CD4-positive, alpha-beta T cell treated with Interleukin-6 for 4 hours (primary cell): Measurements from ENCODE around the gene SCPEP1.

Source experiments
- DNase-seq: peaks from one replicate; pipeline ENCODE4 v3.0.0-alpha.2; 2020; ENCODE audit warnings: mixed read lengths

The SCPEP1 gene

GRCh38 chr17:57044976-57045867, 67.3 kb downstream of the SCPEP1 start:
- DNase-seq = no peak

GRCh38 chr17:57045868-57046704, 68.2 kb downstream of the SCPEP1 start:
- DNase-seq = peak; percentile 9

- DNase-seq = no peak
These were observed 68.8 kb downstream of the SCPEP1 start for GRCh38 chr17:57046749-57047148.

GRCh38 chr17:57048096-57048495, 70.2 kb downstream of the SCPEP1 start:
- DNase-seq = no peak

- DNase-seq = no peak
These were observed 72.4 kb downstream of the SCPEP1 start for GRCh38 chr17:57050306-57050705.

- DNase-seq = no peak
These were observed 74.0 kb downstream of the SCPEP1 start for GRCh38 chr17:57051886-57052361.
